A549 (cell line): ENCODE results near the gene ETV3. TPM values are rescaled to one million over a fixed set of nuclear protein-coding genes. Genes with fewer than 3 reads are reported as not detected.

Source experiments
- ATAC-seq, 2 experiments: fragments of 200-7000 bp in 1 of 2; fragments of >200 bp in 1 of 2; cut with Nextera tagmentation in 1 of 2; cut with Tn5 transposase in 1 of 2; 3 replicates each; pipeline versions ENCODE4 v1.8.0 to v1.9.1; 2018 to 2020; ENCODE audit warnings: mild to moderate bottlenecking in 1 of 2, moderate library complexity in 1 of 2
- CTCF ChIA-PET: fragments of 300-600 bp; sonication (Branson Sonifier 250); formaldehyde crosslinking; extraction: SDS; loops from one replicate; lab custom pipeline; 2021; ENCODE audit warnings: antibody characterized with exemption, inconsistent platforms; lab: Yijun Ruan, JAX
- POLR2A ChIA-PET: fragments of 350-600 bp; formaldehyde crosslinking; extraction: SDS; loops from one replicate; lab custom pipeline; 2021; ENCODE audit warnings: antibody characterized with exemption, inconsistent platforms; lab: Yijun Ruan, JAX
- DNase-seq, 2 experiments: peaks; one replicate each; pipeline versions ENCODE4 v3.0.0 to v3.0.0-alpha.2; 2011 to 2016; ENCODE audit warnings: low read depth in 1 of 2, low spot score in 1 of 2
- FAIRE-seq: peaks from 2 replicates; lab custom pipeline; 2011; peaks lifted over from hg19 to GRCh38; lab: Jason Lieb, UNC
- H3K27ac ChIP-seq, 2 experiments: fragments of >200 bp; sonication (Bioruptor Twin); formaldehyde crosslinking; 3 replicates each; pipeline ENCODE4 v1.5.1; 2016 to 2017
- H3K4me1 ChIP-seq: fragments of >200 bp; sonication (Bioruptor Twin); formaldehyde crosslinking; 3 replicates; pipeline ENCODE4 v1.6.1; 2016
- H3K4me2 ChIP-seq: fragments of >200 bp; sonication (Bioruptor Twin); formaldehyde crosslinking; 3 replicates; pipeline ENCODE4 v1.6.1; 2016
- H3K4me3 ChIP-seq: fragments of >200 bp; sonication (Bioruptor Twin); formaldehyde crosslinking; 3 replicates; pipeline ENCODE4 v1.5.1; 2016
- H3K9me3 ChIP-seq: fragments of >200 bp; sonication (Bioruptor Twin); formaldehyde crosslinking; 3 replicates; pipeline ENCODE4 v1.6.1; 2016
- CHD2 ChIP-seq: fragments of 150-350 bp; IDR thresholded peaks from 2 replicates; pipeline ENCODE4 v1.6.1; 2014; ENCODE audit warnings: low read length; ENCODE audit not compliant: partially characterized antibody
- CHD4 ChIP-seq: fragments of 200-600 bp; sonication (generic); IDR thresholded peaks from 2 replicates; pipeline ENCODE4 v1.6.1; 2016; ENCODE audit warnings: antibody characterized with exemption, mild to moderate bottlenecking, borderline replicate concordance
- EP300 ChIP-seq, 2 experiments: fragments of >200 bp; sonication (Bioruptor Twin); formaldehyde crosslinking; IDR thresholded peaks; 2 replicates in 1 of 2; 3 replicates in 1 of 2; pipeline ENCODE4 v1.6.1; 2016 to 2017
- FOSB ChIP-seq: fragments of 250-450 bp; sonication (Bioruptor Pico); IDR thresholded peaks from 2 replicates; pipeline ENCODE4 v1.5.0; 2020; ENCODE audit warnings: mild to moderate bottlenecking, moderate library complexity
- FOSL2 ChIP-seq, 2 experiments: fragments of 450-650 bp in 1 of 2; fragments of >200 bp in 1 of 2; sonication (Bioruptor Twin) in 1 of 2; formaldehyde crosslinking; IDR thresholded peaks; 2 replicates each; pipeline versions ENCODE4 v1.5.0 to v1.6.1; 2016 to 2020; ENCODE audit warnings: mild to moderate bottlenecking in 1 of 2, moderate library complexity in 1 of 2
- JUN ChIP-seq, 2 experiments: fragments of >200 bp; sonication (Bioruptor Twin); formaldehyde crosslinking; IDR thresholded peaks; 2 replicates in 1 of 2; 3 replicates in 1 of 2; pipeline ENCODE4 v1.6.1; 2016 to 2017
- JUNB ChIP-seq: fragments of >200 bp; sonication (Bioruptor Twin); formaldehyde crosslinking; IDR thresholded peaks from 2 replicates; pipeline ENCODE4 v1.6.1; 2016
- MAFK ChIP-seq: fragments of 450-650 bp; IDR thresholded peaks from 2 replicates; pipeline ENCODE4 v1.6.1; 2014; ENCODE audit not compliant: partially characterized antibody
- MAZ ChIP-seq: fragments of 150-350 bp; IDR thresholded peaks from 2 replicates; pipeline ENCODE4 v1.6.1; 2014; ENCODE audit warnings: antibody characterized with exemption, low read depth, low read length, borderline replicate concordance
- NFE2L2 ChIP-seq: fragments of 150-350 bp; conservative IDR thresholded peaks from 2 replicates; pipeline ENCODE4 v1.6.1; 2014; ENCODE audit warnings: low read length
- NR3C1 ChIP-seq: fragments of >200 bp; sonication (Bioruptor Twin); formaldehyde crosslinking; IDR thresholded peaks from 3 replicates; pipeline ENCODE4 v1.6.1; 2017
- PHF8 ChIP-seq: fragments of 200-600 bp; sonication (generic); IDR thresholded peaks from 2 replicates; pipeline ENCODE4 v1.6.1; 2016; ENCODE audit warnings: low read depth, mild to moderate bottlenecking, antibody characterized with exemption, moderate library complexity, borderline replicate concordance
- RAD21 ChIP-seq, 2 experiments: fragments of >200 bp in 1 of 2; sonication (Bioruptor Twin) in 1 of 2; formaldehyde crosslinking in 1 of 2; IDR thresholded peaks in 1 of 2; conservative IDR thresholded peaks in 1 of 2; 2 replicates in 1 of 2; 3 replicates in 1 of 2; pipeline ENCODE4 v1.6.1; 2012 to 2018; ENCODE audit warnings: inconsistent platforms in 1 of 2
- RARB ChIP-seq: fragments of 250-450 bp; sonication (Bioruptor Pico); IDR thresholded peaks from 2 replicates; pipeline ENCODE4 v1.8.0; 2021; ENCODE audit warnings: mild to moderate bottlenecking, moderate library complexity
- TFCP2L1 ChIP-seq: fragments of 250-450 bp; sonication (Bioruptor Pico); IDR thresholded peaks from 2 replicates; pipeline ENCODE4 v1.5.0; 2021; ENCODE audit warnings: mild to moderate bottlenecking
- ZC3H11A ChIP-seq: fragments of 450-650 bp; IDR thresholded peaks from 2 replicates; pipeline ENCODE4 v1.6.1; 2014; ENCODE audit warnings: antibody characterized with exemption, mild to moderate bottlenecking
- ZNF302 ChIP-seq: fragments of 250-450 bp; sonication (Bioruptor Pico); IDR thresholded peaks from 2 replicates; pipeline ENCODE4 v1.9.0; 2021; ENCODE audit warnings: inconsistent platforms, mild to moderate bottlenecking, moderate library complexity
- ZSCAN20 ChIP-seq: fragments of 250-450 bp; sonication (Bioruptor Pico); IDR thresholded peaks from 2 replicates; pipeline ENCODE4 v1.8.0; 2022; ENCODE audit warnings: mild to moderate bottlenecking, moderate library complexity
- WGBS: methylation state at CpG from one replicate; pipeline ENCODE4 v1.1.6; 2017; ENCODE audit errors: missing lambda C conversion rate; 5-methylcytosine and 5-hydroxymethylcytosine counted together
- polyA plus RNA-seq, 4 experiments: library from polyadenylated mRNA; depleted of rRNA in 3 of 4; stranded (reverse); fragments of >200 nt; fragmentation: RNase III in 1 of 4; extraction: RNeasy Plus Mini Kit Qiagen cat#74134 plus additional on column Dnase treatment in 1 of 4; gene quantifications; 2 replicates in 3 of 4; 3 replicates in 1 of 4; pipeline ENCODE4 v1.2.3, GENCODE V29; 2011 to 2017
- TF ChIP-seq, protein P1 (sequence below): fragments of 250-450 bp; sonication (Bioruptor Pico); IDR thresholded peaks from 2 replicates; pipeline ENCODE4 v1.5.0; 2020; ENCODE audit warnings: low read depth, mild to moderate bottlenecking, moderate library complexity
- TF ChIP-seq, protein P2 (sequence below): fragments of >200 bp; sonication (Bioruptor Twin); formaldehyde crosslinking; IDR thresholded peaks from 3 replicates; pipeline ENCODE4 v1.5.1; 2016
- TF ChIP-seq, protein P3 (sequence below): IDR thresholded peaks from 2 replicates; pipeline ENCODE4 v1.6.1; 2012
- TF ChIP-seq, protein P4 (sequence below): IDR thresholded peaks from 2 replicates; pipeline ENCODE4 v1.6.1; 2012; ENCODE audit warnings: low read depth, borderline replicate concordance
- TF ChIP-seq, protein P5 (sequence below): IDR thresholded peaks from 2 replicates; pipeline ENCODE4 v1.6.1; 2012
- TF ChIP-seq, protein P6 (sequence below): fragments of 250-450 bp; sonication (Bioruptor Pico); IDR thresholded peaks from 2 replicates; pipeline ENCODE4 v1.5.0; 2021; ENCODE audit warnings: mild to moderate bottlenecking, moderate library complexity, borderline replicate concordance

The ETV3 gene
- polyA plus RNA-seq, 2 of the 4 experiments (the other 2 are of a cell fraction): 11.1 to 14.5 TPM

DNA sequence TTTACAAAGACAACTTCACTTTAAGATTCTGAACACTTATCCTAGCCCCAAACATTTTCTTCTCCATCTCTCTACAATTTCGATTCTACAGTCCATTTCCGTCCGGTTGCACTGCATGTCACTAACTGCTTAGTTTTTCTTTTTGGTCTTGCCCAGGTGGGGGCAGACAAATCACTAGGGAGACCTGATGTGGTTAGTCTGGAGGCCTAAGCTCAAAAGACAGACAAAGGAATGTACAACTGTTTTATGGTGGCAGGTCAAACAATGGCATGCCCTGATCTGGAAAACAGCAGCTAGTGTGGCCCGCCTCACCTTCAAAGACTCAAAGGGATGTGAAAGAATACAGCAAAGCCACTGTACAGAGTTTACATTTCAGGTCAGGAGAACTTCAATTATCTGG lies 3.8 kb downstream of the ETV3 start:
- H3K27ac ChIP-seq: no peak overlapping the region
- 82% methylated on average over 4 of the region's 4 CpGs for WGBS
- no peak overlapping the region for H3K4me2 ChIP-seq
- H3K4me3 ChIP-seq: no peak overlapping the region
- no peaks in the 10 kb centered on the region for H3K9me3 ChIP-seq
- H3K4me1 ChIP-seq: peaks cover 14% of the 10 kb centered on the region
- POLR2A ChIA-PET: no interaction called here
- ATAC-seq (no peak), DNase-seq (no peak), FAIRE-seq (no peak)
- CTCF ChIA-PET: interaction anchor here (1.3 to 5.8 kb wide), 5 partner anchors 12 to 361 kb away, joined by 3 to 43 read pairs (median 10); no protein-coding TSS in a partner anchor
- TF ChIP-seq RARB (CRISPR knock-in tag) (no peak), EP300 (IDR thresholded peaks at IDR 0.05) (no peak), JUNB (no peak), NFE2L2 (no peak)
- TF ChIP-seq, protein P1, sequence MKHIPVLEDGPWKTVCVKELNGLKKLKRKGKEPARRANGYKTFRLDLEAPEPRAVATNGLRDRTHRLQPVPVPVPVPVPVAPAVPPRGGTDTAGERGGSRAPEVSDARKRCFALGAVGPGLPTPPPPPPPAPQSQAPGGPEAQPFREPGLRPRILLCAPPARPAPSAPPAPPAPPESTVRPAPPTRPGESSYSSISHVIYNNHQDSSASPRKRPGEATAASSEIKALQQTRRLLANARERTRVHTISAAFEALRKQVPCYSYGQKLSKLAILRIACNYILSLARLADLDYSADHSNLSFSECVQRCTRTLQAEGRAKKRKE (CRISPR knock-in tag): no peak

DNA sequence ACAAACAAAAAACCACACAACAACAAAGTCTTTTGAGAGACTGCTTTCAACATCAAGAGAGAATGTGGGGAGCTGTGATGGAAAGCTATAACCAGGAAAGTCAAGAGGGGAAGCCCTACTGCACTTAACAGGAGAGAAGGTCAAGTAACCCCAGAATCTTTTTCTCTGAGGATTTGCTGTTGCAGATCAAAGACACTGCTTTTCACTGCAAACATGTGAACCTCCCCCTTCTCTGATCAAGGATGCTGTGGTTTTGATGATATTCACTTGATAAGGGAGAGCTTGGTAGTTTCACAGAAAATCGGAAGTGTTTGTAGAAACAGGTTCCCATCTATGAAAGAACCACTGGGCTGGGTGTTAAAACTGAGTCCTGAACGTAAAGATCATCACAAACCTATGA lies 4.8 kb downstream of the ETV3 start:
- Histone ChIP-seq H3K27ac (no peak overlapping the region), H3K4me2 (no peak overlapping the region), H3K4me1 (peaks cover 14% of the 10 kb centered on the region), H3K9me3 (no peaks in the 10 kb centered on the region), H3K4me3 (no peak overlapping the region)
- ChIA-PET POLR2A (interaction anchor here (0.6 kb wide), 1 partner anchor 12 kb away, joined by 3 read pairs; no protein-coding TSS in a partner anchor), CTCF (interaction anchor here (0.6 to 5.8 kb wide), 3 partner anchors 23 to 141 kb away, joined by 3 to 43 read pairs (median 9); no protein-coding TSS in a partner anchor)
- WGBS: 74% methylated on average over 2 of the region's 2 CpGs
- DNase-seq (no peak), FAIRE-seq (no peak), ATAC-seq (no peak)
- TF ChIP-seq CHD4: no peak
- TF ChIP-seq CHD2: no peak
- TF ChIP-seq, protein P2, sequence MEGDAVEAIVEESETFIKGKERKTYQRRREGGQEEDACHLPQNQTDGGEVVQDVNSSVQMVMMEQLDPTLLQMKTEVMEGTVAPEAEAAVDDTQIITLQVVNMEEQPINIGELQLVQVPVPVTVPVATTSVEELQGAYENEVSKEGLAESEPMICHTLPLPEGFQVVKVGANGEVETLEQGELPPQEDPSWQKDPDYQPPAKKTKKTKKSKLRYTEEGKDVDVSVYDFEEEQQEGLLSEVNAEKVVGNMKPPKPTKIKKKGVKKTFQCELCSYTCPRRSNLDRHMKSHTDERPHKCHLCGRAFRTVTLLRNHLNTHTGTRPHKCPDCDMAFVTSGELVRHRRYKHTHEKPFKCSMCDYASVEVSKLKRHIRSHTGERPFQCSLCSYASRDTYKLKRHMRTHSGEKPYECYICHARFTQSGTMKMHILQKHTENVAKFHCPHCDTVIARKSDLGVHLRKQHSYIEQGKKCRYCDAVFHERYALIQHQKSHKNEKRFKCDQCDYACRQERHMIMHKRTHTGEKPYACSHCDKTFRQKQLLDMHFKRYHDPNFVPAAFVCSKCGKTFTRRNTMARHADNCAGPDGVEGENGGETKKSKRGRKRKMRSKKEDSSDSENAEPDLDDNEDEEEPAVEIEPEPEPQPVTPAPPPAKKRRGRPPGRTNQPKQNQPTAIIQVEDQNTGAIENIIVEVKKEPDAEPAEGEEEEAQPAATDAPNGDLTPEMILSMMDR: no peak
- TF ChIP-seq FOSB: no peak
- TF ChIP-seq RAD21 (conservative IDR thresholded peaks at IDR 0.05 in 1 of 2, IDR thresholded peaks at IDR 0.05 in 1 of 2): no peak
- TF ChIP-seq TFCP2L1: no peak
- TF ChIP-seq FOSL2 (IDR thresholded peaks at IDR 0.05): no peak
- TF ChIP-seq FOSL2 (CRISPR knock-in tag; IDR thresholded peaks at IDR 0.05): no peak

DNA sequence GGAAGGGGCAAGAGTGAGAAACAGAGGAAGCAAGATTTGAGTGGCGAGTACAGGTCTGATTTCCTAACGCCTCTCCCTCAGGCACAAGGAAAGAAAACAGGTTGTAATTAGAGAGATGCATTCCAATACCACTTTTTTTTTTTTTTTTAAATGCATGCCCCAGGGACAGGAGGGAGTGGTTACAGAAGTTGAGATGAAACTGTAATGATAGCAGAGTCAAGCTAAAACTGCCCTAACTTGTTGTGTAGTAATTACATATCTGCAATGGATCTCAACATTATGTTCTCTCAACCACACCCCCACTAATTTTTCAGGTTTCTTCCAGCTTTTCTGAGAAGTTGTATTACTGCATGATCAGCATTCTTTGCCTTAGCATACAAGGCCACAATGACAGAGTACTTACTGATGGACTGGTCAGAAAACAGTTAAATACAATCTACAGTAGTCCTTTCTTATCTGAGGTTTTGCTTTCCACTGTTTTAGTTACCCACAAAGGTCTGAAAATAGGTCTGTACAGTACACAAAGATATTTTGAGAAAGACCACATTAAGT lies 5.5 kb downstream of the ETV3 start:
- Histone ChIP-seq H3K9me3 (no peaks in the 10 kb centered on the region), H3K4me1 (peaks cover 14% of the 10 kb centered on the region), H3K27ac (no peak overlapping the region), H3K4me2 (no peak overlapping the region), H3K4me3 (no peak overlapping the region)
- TF ChIP-seq MAFK (peak; percentile 91), MAZ (no peak), ZNF302 (CRISPR knock-in tag) (no peak), JUNB (no peak), TFCP2L1 (no peak)
- TF ChIP-seq, protein P3, sequence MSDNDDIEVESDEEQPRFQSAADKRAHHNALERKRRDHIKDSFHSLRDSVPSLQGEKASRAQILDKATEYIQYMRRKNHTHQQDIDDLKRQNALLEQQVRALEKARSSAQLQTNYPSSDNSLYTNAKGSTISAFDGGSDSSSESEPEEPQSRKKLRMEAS: no peak
- CTCF ChIA-PET: interaction anchor here (1.7 to 5.8 kb wide), 2 partner anchors 24 to 42 kb away, joined by 9 to 43 read pairs; no protein-coding TSS in a partner anchor
- FAIRE-seq (no peak), DNase-seq (no peak), ATAC-seq (no peak)
- 95% methylated on average over 2 of the region's 2 CpGs for WGBS
- POLR2A ChIA-PET: no interaction called here

DNA sequence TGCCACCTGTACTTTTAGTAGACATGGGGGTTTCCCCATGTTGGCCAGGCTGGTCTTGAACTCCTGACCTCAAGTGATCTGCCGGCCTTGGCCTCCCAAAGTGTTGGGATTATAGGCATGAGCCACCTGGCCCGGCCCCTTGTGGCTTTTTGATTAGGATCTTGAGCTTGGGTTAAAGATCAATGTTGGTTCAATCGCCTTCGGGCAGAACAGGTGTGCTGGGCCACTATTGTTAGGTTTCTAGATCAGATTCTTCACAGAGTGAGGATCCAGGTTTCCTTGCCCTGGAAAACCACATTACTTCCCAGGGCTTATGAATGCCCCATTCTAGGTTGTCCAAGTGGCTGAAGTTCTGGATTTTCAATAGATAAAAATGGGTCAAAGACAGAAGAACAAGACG lies 6.1 kb downstream of the ETV3 start:
- Histone ChIP-seq H3K27ac (no peak overlapping the region), H3K9me3 (no peaks in the 10 kb centered on the region), H3K4me3 (no peak overlapping the region), H3K4me1 (peaks cover 14% of the 10 kb centered on the region), H3K4me2 (no peak overlapping the region)
- ATAC-seq (no peak), DNase-seq (no peak), FAIRE-seq (no peak)
- CTCF ChIA-PET: interaction anchor here (1.7 to 5.8 kb wide), 3 partner anchors 24 to 42 kb away, joined by 7 to 43 read pairs (median 9); no protein-coding TSS in a partner anchor
- WGBS: 92% methylated on average over 5 of the region's 5 CpGs
- POLR2A ChIA-PET: no interaction called here
- TF ChIP-seq, protein P4, sequence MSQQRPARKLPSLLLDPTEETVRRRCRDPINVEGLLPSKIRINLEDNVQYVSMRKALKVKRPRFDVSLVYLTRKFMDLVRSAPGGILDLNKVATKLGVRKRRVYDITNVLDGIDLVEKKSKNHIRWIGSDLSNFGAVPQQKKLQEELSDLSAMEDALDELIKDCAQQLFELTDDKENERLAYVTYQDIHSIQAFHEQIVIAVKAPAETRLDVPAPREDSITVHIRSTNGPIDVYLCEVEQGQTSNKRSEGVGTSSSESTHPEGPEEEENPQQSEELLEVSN: no peak
- TF ChIP-seq CHD4 (no peak), ZC3H11A (no peak), PHF8 (no peak), NR3C1 (no peak), JUN (IDR thresholded peaks at IDR 0.05) (no peak), RARB (CRISPR knock-in tag) (no peak), ZNF302 (CRISPR knock-in tag) (no peak), ZSCAN20 (CRISPR knock-in tag) (no peak)
- TF ChIP-seq, protein P5, sequence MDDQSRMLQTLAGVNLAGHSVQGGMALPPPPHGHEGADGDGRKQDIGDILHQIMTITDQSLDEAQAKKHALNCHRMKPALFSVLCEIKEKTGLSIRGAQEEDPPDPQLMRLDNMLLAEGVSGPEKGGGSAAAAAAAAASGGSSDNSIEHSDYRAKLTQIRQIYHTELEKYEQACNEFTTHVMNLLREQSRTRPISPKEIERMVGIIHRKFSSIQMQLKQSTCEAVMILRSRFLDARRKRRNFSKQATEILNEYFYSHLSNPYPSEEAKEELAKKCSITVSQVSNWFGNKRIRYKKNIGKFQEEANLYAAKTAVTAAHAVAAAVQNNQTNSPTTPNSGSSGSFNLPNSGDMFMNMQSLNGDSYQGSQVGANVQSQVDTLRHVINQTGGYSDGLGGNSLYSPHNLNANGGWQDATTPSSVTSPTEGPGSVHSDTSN: no peak
- TF ChIP-seq, protein P6, sequence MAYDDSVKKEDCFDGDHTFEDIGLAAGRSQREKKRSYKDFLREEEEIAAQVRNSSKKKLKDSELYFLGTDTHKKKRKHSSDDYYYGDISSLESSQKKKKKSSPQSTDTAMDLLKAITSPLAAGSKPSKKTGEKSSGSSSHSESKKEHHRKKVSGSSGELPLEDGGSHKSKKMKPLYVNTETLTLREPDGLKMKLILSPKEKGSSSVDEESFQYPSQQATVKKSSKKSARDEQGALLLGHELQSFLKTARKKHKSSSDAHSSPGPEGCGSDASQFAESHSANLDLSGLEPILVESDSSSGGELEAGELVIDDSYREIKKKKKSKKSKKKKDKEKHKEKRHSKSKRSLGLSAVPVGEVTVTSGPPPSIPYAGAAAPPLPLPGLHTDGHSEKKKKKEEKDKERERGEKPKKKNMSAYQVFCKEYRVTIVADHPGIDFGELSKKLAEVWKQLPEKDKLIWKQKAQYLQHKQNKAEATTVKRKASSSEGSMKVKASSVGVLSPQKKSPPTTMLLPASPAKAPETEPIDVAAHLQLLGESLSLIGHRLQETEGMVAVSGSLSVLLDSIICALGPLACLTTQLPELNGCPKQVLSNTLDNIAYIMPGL (CRISPR knock-in tag): no peak
